GM21381 (cell line): ENCODE data around the gene SUV39H2.
"Not testable (repeated sequence)": the region's sequence is repeated elsewhere in the genome, so short reads cannot be mapped to it uniquely, and the experiment has no call there.

ENCODE experiments used
- ATAC-seq: cut with Tn5 transposase; IDR thresholded peaks from one replicate; pipeline ENCODE4 v1.9.1; 2021; ENCODE audit warnings: mild to moderate bottlenecking, moderate library complexity; ENCODE audit not compliant: unreplicated experiment

SUV39H2 gene

DNA sequence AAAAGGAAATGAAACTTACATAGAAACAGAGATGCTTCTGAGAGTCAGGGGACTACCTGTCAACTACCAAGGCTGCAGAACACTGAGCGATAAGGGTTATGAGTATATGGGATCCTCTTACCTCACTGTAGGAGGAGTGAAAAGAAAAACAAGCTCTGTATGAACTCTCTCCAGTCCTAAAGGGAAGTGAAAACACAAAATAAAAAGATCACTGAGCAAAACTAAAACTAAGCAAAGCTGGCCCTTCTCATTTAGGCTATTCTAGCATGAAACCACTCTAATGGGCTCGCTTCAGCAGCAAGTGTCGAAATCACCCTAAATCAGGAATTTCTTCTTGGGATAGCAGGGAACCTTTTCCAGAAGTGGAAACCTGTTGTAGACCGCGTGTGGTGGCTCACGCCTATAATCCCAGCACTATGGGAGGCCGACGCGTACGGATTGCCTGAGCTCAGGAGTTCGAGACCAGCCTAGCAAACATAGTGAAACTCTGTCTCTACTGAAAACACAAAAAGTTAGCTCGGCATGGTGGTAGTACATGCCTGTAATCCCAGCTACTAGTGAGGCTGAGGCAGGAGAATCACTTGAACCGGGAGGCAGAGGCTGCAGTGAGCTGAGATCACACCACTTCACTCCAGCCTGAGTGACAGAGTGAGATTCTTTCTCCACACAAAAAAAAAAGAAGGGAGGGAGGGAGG, 48.2 kb downstream of the SUV39H2 start:
- peak; percentile 97 for ATAC-seq

DNA sequence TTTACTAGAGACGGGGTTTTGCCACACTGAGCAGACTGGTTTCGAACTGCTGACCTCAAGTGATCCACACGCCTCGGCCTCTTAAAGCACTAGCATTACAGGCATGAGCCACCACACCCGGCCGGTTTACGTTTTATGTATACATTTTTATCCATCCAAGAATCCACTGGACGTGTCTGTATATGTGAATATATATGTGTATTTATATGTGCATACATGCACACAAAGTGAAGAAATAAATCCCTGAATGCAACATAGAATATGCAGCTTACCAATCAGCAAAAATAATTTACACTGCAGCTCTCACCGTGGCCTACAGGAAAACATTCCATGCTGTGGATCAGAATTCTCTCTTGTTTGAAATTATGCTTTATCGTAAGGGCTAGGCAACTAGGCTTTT, 51.9 kb downstream of the SUV39H2 start:
- ATAC-seq: no peak

DNA sequence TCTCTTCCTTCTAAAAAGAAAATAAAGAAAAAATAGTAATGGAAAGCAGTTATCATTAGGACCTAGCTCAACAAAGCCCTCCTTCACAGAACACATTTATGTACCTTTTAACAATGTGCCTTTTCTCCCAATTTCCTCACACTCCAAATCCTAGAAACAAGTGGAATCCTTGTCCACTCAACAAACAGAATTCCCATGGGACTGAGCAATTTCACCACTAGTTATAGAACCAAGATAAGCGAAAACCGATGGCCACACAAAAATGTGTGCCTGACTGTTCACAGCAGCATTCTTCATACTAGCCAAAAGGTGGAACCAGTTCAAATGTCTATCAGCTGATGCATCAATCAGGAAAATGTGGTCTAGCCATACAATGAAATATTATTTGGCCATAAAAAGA, 57.9 kb downstream of the SUV39H2 start:
- ATAC-seq: no peak

DNA sequence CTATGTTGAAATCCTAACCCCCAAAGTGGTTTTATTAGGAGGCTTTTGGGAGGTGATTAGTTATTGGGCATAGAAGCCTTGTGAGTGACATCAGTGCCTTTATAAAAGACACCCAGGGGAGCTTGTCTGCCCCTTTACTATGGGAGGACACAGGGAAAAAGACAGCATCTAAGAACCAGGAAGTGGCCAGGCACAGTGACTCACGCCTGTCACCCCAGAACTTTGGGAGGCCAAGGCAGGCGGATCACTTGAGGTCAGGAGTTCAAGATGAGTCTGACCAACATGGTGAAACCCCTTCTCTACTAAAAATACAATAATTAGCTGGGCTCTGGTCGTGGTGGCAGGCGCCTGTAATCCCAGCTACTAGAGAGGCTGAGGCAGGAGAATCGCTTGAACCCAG, 60.3 kb downstream of the SUV39H2 start:
- ATAC-seq: not testable (repeated sequence)

DNA sequence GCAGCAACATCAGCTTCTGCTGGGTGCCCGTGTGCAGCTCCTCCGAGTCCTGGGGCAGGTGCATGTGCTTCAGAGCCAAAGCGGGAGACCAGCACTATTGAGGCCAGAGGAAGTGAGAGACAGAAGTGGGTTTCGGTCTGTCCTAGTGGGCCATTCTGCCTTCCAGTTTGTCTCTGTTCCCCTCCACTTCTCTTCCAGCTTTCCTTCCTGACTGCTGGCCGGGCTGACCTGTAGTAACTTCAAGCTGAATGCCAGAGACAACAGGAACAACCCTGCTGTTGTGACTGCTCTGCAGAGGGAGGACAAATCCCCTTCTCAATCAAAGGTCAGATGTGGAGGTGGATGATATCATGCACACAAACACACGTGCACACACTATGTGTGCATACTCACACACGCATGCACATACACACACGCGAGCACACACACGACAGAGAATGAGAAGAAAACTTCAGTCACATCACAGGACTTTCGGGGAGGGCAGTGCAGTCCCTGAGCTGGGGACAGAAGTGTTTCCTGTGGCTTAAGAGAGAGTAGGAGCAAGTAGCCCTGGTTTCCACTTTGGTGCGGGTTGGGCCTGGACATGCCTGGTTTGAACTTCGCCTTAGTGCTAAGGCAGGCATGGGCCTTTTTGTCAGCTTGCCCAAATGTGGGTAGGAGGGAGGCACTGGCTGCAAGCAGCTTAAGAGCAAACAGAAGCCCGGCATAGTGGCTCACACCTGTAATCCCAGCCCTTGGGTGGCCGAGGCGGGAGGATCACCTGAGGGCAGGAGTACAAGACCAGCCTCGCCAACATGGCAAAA, 63.7 kb downstream of the SUV39H2 start:
- ATAC-seq: peak; percentile 94

DNA sequence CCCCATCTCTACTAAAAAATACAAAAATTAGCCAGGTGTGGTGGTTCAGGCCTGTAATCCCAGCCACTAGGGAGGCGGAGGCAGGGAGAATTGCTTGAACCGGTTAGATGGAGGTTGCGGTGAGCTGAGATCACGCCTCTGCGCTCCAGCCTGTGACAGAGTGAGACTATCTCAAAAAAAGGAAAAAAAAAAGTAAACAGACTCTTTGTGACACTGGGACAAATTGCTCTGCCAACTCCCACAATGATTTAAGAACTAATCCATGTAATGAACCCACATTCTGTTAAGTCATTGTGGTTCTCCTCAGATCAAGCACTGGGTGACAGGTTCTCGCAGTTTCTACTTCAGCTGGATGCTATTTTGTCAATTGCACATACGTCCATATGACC, 64.3 kb downstream of the SUV39H2 start:
- ATAC-seq: not testable (repeated sequence)

DNA sequence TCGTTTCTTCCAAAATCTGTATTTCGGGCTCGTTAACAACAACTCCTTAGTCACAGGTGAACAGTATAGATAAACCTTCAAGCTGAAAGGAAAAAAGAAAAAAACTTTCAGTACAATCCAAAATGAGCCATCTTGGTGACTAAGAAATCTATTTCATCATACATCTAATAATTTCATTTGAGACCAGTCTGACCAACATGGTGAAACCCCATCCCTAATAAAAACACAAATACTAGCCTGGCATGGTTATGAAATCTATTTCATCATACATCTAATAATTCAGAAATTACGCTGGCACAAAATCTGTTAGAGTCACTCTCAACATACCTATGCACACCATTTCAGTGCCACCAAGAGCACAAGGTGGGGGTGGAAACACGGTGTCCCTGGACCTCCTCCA, 66.4 kb downstream of the SUV39H2 start:
- no peak for ATAC-seq

DNA sequence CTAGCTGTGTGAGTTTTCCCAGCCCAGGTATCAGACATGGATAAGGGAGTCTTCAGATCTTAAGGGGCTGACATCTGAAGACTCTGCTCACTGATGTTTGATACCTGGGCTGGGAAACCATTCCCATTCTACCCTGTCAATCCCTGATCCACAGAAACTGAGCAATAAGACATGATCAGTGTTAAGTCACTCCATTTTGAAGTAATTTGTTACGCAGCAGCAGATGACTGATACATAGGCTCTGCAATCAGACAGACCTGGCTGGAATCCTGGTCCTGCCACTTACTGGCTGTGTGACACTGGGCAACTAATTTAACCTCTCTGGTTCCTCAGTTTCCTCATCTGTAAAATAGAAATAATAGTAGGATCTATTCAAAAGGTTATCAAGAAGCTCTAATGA, 68.6 kb downstream of the SUV39H2 start:
- ATAC-seq: no peak

DNA sequence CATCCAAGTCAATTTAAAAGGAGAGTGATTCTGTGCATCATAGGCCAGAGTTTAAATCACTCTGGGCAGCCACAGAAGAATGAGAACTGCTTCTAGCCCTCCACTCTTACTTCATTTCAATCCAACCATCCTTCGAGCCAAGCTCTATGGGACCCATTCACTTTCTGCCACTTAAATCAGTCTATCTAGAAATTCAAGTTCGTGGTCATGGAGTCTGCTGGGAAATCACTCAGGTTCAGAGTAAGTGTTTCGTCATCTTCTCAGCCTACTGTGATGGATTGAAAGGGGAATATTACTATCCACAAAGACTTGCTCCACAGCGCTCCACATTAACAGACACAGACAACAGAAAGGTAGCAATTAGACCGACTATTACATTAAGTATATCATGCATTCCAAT, 70.6 kb downstream of the SUV39H2 start:
- no peak for ATAC-seq

DNA sequence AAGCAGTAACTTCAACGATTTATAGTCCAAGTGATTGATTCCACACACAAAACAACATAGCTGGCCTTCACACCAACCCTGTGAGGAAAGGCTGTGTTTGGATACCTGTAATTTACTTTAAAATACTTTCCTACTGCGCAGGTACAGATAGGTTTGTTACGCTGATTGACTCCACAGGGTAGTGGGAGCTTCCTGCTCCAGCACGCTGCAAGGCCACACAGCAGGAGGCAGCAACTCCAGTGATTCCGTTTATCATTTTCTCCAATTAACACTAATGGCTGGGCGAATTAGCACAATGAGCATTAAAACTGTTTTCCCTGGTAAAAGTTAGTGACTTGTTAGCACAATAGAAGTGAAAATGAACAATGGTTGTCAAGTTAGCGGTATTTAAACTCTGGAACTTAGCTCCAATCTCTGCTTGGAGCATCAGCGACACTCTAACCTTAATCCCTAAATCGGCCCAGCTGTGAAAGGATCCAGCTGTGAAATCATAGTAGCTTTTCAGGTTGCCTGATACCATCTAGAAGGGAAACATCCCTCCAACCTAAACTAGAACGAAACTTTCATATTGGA, 74.3 kb downstream of the SUV39H2 start:
- no peak for ATAC-seq

DNA sequence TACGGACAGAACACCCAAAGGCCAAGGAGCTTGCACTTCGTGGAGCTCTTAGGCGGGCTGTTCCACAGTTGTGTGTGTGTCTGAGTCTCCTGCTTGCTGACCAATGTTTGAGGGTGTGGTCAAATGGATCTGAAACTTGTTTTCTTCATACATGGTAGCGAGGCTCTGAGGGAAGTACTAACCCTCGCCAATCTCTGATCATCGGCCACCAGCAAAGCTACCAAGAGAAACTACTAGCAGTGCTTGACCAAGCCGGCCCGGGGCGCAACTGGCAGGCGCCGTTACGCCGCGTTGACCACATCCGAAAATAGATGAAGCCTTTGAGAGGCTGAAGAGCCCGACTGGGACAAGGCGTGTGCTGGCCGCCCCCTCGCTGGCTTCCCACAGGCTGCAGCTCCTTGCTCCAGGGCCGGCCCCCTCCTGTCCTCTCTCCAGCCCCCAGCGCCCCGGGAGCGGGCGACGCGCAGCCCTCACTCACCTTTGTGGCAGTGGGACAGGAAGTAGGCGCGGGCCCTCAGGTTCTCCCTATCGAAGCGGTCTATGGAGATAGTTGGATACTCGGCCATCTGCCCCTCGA, 74.8 kb downstream of the SUV39H2 start:
- peak; percentile 47 for ATAC-seq
